Right lobe of liver (tissue), 6 donors: ENCODE measurements around the gene ANAPC7. TPM values are rescaled to one million over a fixed set of nuclear protein-coding genes. Genes with fewer than 3 reads are reported as not detected.
A peak's percentile ranks its signal among the peaks of the same experiment; 100 is the strongest.
"Not testable (repeated sequence)": the region's sequence is repeated elsewhere in the genome, so short reads cannot be mapped to it uniquely, and the experiment has no call there.

Source experiments
- ATAC-seq, 4 donors: fragments of 200-7000 bp; cut with Tn5 transposase; one replicate each; pipeline ENCODE4 v1.9.1; 2020; ENCODE audit warnings: mild to moderate bottlenecking in 4 of 4, moderate library complexity in 4 of 4
- DNase-seq, 3 donors: peaks; one replicate each; pipeline ENCODE4 v3.0.0-alpha.2; 2020
- H3K27ac ChIP-seq, 3 donors: fragments of 200-600 bp; one replicate each; pipeline ENCODE4 v1.8.0; 2022
- H3K27me3 ChIP-seq, 2 donors: fragments of 200-600 bp; one replicate each; pipeline ENCODE4 v1.8.0; 2022
- H3K36me3 ChIP-seq, 4 donors: fragments of 200-600 bp; sonication (generic) in 1 of 4; one replicate each; pipeline versions ENCODE4 v1.5.1 to v1.8.0; 2017 to 2022; ENCODE audit warnings: control low read depth in 1 of 4
- H3K4me1 ChIP-seq, 4 donors: fragments of 200-600 bp; sonication (generic) in 1 of 4; one replicate each; pipeline versions ENCODE4 v1.5.1 to v1.8.0; 2017 to 2022; ENCODE audit warnings: control low read depth in 1 of 4
- H3K4me3 ChIP-seq, 3 donors: fragments of 200-600 bp; one replicate each; pipeline ENCODE4 v1.8.0; 2022
- H3K9me3 ChIP-seq, 4 donors: fragments of 200-600 bp; sonication (generic) in 1 of 4; one replicate each; pipeline versions ENCODE4 v1.5.1 to v1.8.0; 2017 to 2022; ENCODE audit warnings: control low read depth in 1 of 4
- POLR2A ChIP-seq: fragments of 450-650 bp; IDR thresholded peaks from one replicate; pipeline ENCODE4 v1.6.1; 2017; ENCODE audit warnings: antibody characterized with exemption, mild to moderate bottlenecking
- WGBS: methylation state at CpG from one replicate; pipeline ENCODE4 v1.1.6; 2018; ENCODE audit warnings: low coverage, low lambda C conversion rate; ENCODE audit not compliant: insufficient coverage; ENCODE audit errors: missing lambda C conversion rate; 5-methylcytosine and 5-hydroxymethylcytosine counted together
- intact Hi-C, 2 donors: fragments of 100-400 bp; cut with DNase I; formaldehyde crosslinking; loops; one replicate each; pipeline versions ENCODE4 v1.11.2 to v1.14.1; 2022
- total RNA-seq, 6 experiments: library from RNA; depleted of rRNA in 2 of 6; stranded (reverse); fragments of >200 nt in 2 of 6; fragmentation: NEBNext Ultra II Directional in 3 of 6; extraction: Animal tissue kit (Norgen Biotek cat#: 25700) in 3 of 6; gene quantifications; one replicate each; pipeline versions ENCODE4 v1.1.0 to v1.2.4, GENCODE V29; 2016 to 2023
- TF ChIP-seq, protein P1 (sequence below), 4 donors: fragments of 200-600 bp in 3 of 4; fragments of 450-650 bp in 1 of 4; IDR thresholded peaks; one replicate each; pipeline versions ENCODE4 v1.5.1 to v1.8.0; 2016 to 2022; ENCODE audit warnings: antibody characterized with exemption in 4 of 4, mild to moderate bottlenecking in 2 of 4
- donor health status: DM: no; HTN: yes; CAD: no.
- donor health status: DM: no; HTN: no; CAD: no.
- donor health status: DM: no; HTN: no; CAD: no.
- donor health status: DM: no; HTN: yes; CAD: no.
- donor health status: DM: no; HTN: yes; CAD: no.

ANAPC7 gene
- total RNA-seq, 6 experiments from 2014 or later = 14.6 to 22.8 (median 18.0) TPM

GRCh38 chr12:110436231-110436630 lies 32.7 kb upstream of the ANAPC7 start:
- intact Hi-C loops = no loop called here
- no peak overlapping the region for H3K27ac ChIP-seq
- ATAC-seq (no peak), DNase-seq (no peak)
- H3K4me1 ChIP-seq = no peaks in the 10 kb centered on the region
- 40% methylated on average over 2 of the region's 2 CpGs for WGBS
- H3K36me3 ChIP-seq = peaks cover 3 to 60% (median 39%) of the 10 kb centered on the region in 4 donors
- TF ChIP-seq POLR2A = no peak
- TF ChIP-seq, protein P1, sequence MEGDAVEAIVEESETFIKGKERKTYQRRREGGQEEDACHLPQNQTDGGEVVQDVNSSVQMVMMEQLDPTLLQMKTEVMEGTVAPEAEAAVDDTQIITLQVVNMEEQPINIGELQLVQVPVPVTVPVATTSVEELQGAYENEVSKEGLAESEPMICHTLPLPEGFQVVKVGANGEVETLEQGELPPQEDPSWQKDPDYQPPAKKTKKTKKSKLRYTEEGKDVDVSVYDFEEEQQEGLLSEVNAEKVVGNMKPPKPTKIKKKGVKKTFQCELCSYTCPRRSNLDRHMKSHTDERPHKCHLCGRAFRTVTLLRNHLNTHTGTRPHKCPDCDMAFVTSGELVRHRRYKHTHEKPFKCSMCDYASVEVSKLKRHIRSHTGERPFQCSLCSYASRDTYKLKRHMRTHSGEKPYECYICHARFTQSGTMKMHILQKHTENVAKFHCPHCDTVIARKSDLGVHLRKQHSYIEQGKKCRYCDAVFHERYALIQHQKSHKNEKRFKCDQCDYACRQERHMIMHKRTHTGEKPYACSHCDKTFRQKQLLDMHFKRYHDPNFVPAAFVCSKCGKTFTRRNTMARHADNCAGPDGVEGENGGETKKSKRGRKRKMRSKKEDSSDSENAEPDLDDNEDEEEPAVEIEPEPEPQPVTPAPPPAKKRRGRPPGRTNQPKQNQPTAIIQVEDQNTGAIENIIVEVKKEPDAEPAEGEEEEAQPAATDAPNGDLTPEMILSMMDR (IDR thresholded peaks at IDR 0.05) = no peak
- no peaks in the 10 kb centered on the region for H3K27me3 ChIP-seq
- no peaks in the 10 kb centered on the region for H3K9me3 ChIP-seq
- no peak overlapping the region for H3K4me3 ChIP-seq

DNA sequence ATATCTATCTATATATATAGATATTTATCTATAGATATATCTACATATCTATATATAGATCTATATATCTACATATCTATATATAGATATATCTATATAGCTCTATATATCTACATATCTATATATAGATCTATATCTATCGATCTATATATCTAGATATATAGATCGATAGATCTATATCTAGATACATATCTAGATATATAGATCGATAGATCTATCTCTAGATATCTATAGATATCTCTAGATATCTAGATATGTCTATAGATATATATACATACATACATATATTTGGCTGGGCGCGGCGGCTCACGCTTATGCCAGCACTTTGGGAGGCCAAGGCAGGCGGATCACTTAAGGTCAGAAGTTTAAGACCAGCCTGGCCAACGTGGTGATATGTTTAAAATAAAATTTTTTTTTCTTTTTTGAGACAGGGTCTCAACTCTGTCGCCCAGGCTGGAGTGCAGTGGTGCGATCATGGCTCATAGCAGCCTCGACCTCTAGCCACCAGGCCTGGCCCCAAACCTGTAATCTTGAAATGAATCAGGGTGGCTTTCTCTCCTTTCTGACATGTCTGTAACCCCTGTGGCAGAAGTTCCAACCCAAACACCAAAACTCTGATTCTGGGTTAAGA lies 28.6 kb upstream of the ANAPC7 start:
- no peak for TF ChIP-seq POLR2A
- TF ChIP-seq, protein P1 (IDR thresholded peaks at IDR 0.05) = no peak
- 81% methylated on average over 10 of the region's 12 CpGs for WGBS
- no peaks in the 10 kb centered on the region for H3K9me3 ChIP-seq
- H3K36me3 ChIP-seq = peaks cover 0 to 27% (median 20%) of the 10 kb centered on the region in 4 donors
- H3K4me1 ChIP-seq = no peaks in the 10 kb centered on the region
- DNase-seq (no peak), ATAC-seq (no peak)
- H3K27ac ChIP-seq = peak overlapping the region in 2 of 3 donors; percentile 22 to 47
- intact Hi-C loops = no loop called here
- H3K4me3 ChIP-seq = peak overlapping the region; percentile 50 to 55 (median 55)
- H3K27me3 ChIP-seq = no peaks in the 10 kb centered on the region

DNA sequence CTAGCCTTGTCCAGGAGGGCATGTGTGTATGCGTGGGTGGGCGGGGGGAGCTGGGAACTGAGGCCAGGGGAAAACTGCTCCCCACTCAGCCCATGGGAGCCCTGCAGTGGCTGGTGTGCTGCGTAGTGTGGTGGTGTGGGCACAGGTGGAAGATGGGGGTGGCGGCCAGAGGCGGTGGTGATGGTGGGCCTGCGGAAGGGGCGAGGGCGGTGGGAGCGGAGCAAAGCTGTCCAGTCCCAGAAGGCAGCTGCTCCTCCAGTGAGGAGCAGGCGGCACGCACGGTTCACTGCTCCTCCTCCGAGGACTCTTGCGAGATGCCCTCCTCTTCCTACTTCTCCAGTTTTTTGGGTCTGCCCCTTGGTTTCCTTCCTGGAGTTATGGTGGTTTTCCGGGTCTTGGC lies 26.2 kb upstream of the ANAPC7 start:
- WGBS = 80% methylated on average over 1 of the region's 15 CpGs
- H3K27ac ChIP-seq, H3K4me3 ChIP-seq, H3K9me3 ChIP-seq, H3K4me1 ChIP-seq, H3K27me3 ChIP-seq, intact Hi-C loops, DNase-seq, H3K36me3 ChIP-seq, ATAC-seq: not testable (repeated sequence)

GRCh38 chr12:110426406-110426805 lies 22.9 kb upstream of the ANAPC7 start:
- Histone ChIP-seq H3K9me3 (no peaks in the 10 kb centered on the region), H3K36me3 (no peaks in the 10 kb centered on the region), H3K27me3 (no peaks in the 10 kb centered on the region), H3K4me3 (no peak overlapping the region), H3K27ac (no peak overlapping the region), H3K4me1 (no peaks in the 10 kb centered on the region)
- WGBS = 34% methylated on average over 3 of the region's 3 CpGs
- no peak for ATAC-seq
- no peak for TF ChIP-seq POLR2A
- TF ChIP-seq, protein P1 (IDR thresholded peaks at IDR 0.05) = no peak
- no peak for DNase-seq
- intact Hi-C loops = no loop called here

- Histone ChIP-seq H3K27me3 (no peaks in the 10 kb centered on the region), H3K4me3 (no peak overlapping the region), H3K27ac (no peak overlapping the region), H3K36me3 (no peaks in the 10 kb centered on the region), H3K9me3 (no peaks in the 10 kb centered on the region), H3K4me1 (no peaks in the 10 kb centered on the region)
- TF ChIP-seq POLR2A = no peak
- TF ChIP-seq, protein P1 (IDR thresholded peaks at IDR 0.05) = no peak
- ATAC-seq = no peak
- no peak for DNase-seq
- WGBS = 22% methylated on average over 2 of the region's 3 CpGs
- intact Hi-C loops = no loop called here
Measured at GRCh38 chr12:110424237-110424636, 20.7 kb upstream of the ANAPC7 start.
